Astrocyte (in vitro differentiated cells and primary cell): ENCODE results near the gene WNT7A. TPM values are rescaled to one million over a fixed set of nuclear protein-coding genes. Genes with fewer than 3 reads are reported as not detected.

Source experiments
- DNase-seq: peaks from one replicate; pipeline ENCODE4 v3.0.0-alpha.2; 2010; ENCODE audit warnings: low read depth
- FAIRE-seq: peaks from 2 replicates; lab custom pipeline; 2011; peaks lifted over from hg19 to GRCh38; lab: Jason Lieb, UNC
- H2AFZ ChIP-seq: 2 replicates; pipeline ENCODE4 v1.6.0; 2012; ENCODE audit warnings: low read depth, low read length, inconsistent platforms
- H3K27ac ChIP-seq: 2 replicates; pipeline ENCODE4 v1.5.1; 2011; ENCODE audit warnings: low read depth, low read length, inconsistent platforms
- H3K27me3 ChIP-seq: 2 replicates; pipeline ENCODE4 v1.6.0; 2011; ENCODE audit warnings: low read length, inconsistent platforms; ENCODE audit not compliant: insufficient read depth
- H3K36me3 ChIP-seq: 2 replicates; pipeline ENCODE4 v1.5.1; 2011; ENCODE audit warnings: low read length, inconsistent platforms; ENCODE audit not compliant: insufficient read depth
- H3K4me1 ChIP-seq: 2 replicates; pipeline ENCODE4 v1.5.1; 2011; ENCODE audit warnings: low read length, inconsistent platforms; ENCODE audit not compliant: insufficient read depth
- H3K4me2 ChIP-seq: 2 replicates; pipeline ENCODE4 v1.6.0; 2012; ENCODE audit warnings: low read length, inconsistent platforms
- H3K4me3 ChIP-seq: 2 replicates; pipeline ENCODE4 v1.5.1; 2011; ENCODE audit warnings: low read depth, mild to moderate bottlenecking, low read length, inconsistent platforms; ENCODE audit not compliant: insufficient read depth
- H3K79me2 ChIP-seq: 2 replicates; pipeline ENCODE4 v1.6.0; 2012; ENCODE audit warnings: mild to moderate bottlenecking, low read length, inconsistent platforms; ENCODE audit not compliant: insufficient read depth
- H3K9ac ChIP-seq: 2 replicates; pipeline ENCODE4 v1.6.0; 2012; ENCODE audit warnings: mild to moderate bottlenecking, low read length, inconsistent platforms
- H3K9me3 ChIP-seq: 2 replicates; pipeline ENCODE4 v1.5.1; 2012; ENCODE audit warnings: low read depth, mild to moderate bottlenecking, low read length, inconsistent platforms; ENCODE audit not compliant: insufficient read depth
- H4K20me1 ChIP-seq: 2 replicates; pipeline ENCODE4 v1.6.0; 2012; ENCODE audit warnings: low read length, inconsistent platforms; ENCODE audit not compliant: insufficient read depth
- H3K27ac Mint-ChIP-seq: one replicate; pipeline ENCODE4 v1.8.0; 2021; ENCODE audit warnings: mild to moderate bottlenecking, mixed read lengths; ENCODE audit not compliant: unreplicated experiment
- H3K27me3 Mint-ChIP-seq: one replicate; pipeline ENCODE4 v1.8.0; 2021; ENCODE audit warnings: low read depth, mixed read lengths; ENCODE audit not compliant: unreplicated experiment
- H3K36me3 Mint-ChIP-seq: one replicate; pipeline ENCODE4 v1.8.0; 2021; ENCODE audit warnings: low read depth, mixed read lengths; ENCODE audit not compliant: unreplicated experiment
- H3K4me1 Mint-ChIP-seq: one replicate; pipeline ENCODE4 v1.8.0; 2021; ENCODE audit warnings: low read depth, mixed read lengths; ENCODE audit not compliant: unreplicated experiment
- H3K4me3 Mint-ChIP-seq: one replicate; pipeline ENCODE4 v1.8.0; 2021; ENCODE audit warnings: mild to moderate bottlenecking, moderate library complexity, mixed read lengths; ENCODE audit not compliant: unreplicated experiment
- H3K9me3 Mint-ChIP-seq: one replicate; pipeline ENCODE4 v1.8.0; 2021; ENCODE audit warnings: mild to moderate bottlenecking, mixed read lengths; ENCODE audit not compliant: unreplicated experiment
- CTCF ChIP-seq: IDR thresholded peaks from 2 replicates; pipeline ENCODE4 v1.5.1; 2011; ENCODE audit warnings: low read depth, mild to moderate bottlenecking, inconsistent platforms, low read length, moderate library complexity; ENCODE audit not compliant: insufficient read depth
- EZH2 ChIP-seq: IDR thresholded peaks from 2 replicates; pipeline ENCODE4 v1.6.1; 2012; ENCODE audit warnings: mild to moderate bottlenecking, low read length, inconsistent platforms; ENCODE audit not compliant: insufficient read depth
- total RNA-seq: library from RNA; stranded (reverse); gene quantifications from 2 replicates; pipeline ENCODE4 v1.2.1, GENCODE V29; 2021

WNT7A gene
- total RNA-seq, 1 donor from 2014 or later: 1.7 TPM

GRCh38 chr3:13833506-13834257, 46.2 kb downstream of the WNT7A start:
- Histone ChIP-seq H3K27me3 (peaks cover 3% of the 10 kb centered on the region), H3K27ac (no peak overlapping the region), H3K4me3 (no peak overlapping the region), H4K20me1 (no peaks in the 10 kb centered on the region), H3K79me2 (no peaks in the 10 kb centered on the region), H3K4me2 (no peak overlapping the region), H3K4me1 (no peaks in the 10 kb centered on the region), H3K9ac (no peak overlapping the region), H3K36me3 (no peaks in the 10 kb centered on the region), H3K9me3 (no peaks in the 10 kb centered on the region), H2AFZ (no peak overlapping the region)
- Mint-ChIP-seq H3K27ac (no peak overlapping the region), H3K4me3 (no peak overlapping the region), H3K9me3 (no peaks in the 10 kb centered on the region), H3K27me3 (peaks cover 45% of the 10 kb centered on the region), H3K4me1 (peaks cover 1% of the 10 kb centered on the region), H3K36me3 (no peaks in the 10 kb centered on the region)
- TF ChIP-seq CTCF: no peak
- TF ChIP-seq EZH2: no peak
- DNase-seq (no peak), FAIRE-seq (no peak)

- Histone ChIP-seq H3K9me3 (no peaks in the 10 kb centered on the region), H3K4me3 (no peak overlapping the region), H3K27me3 (peaks cover 3% of the 10 kb centered on the region), H3K36me3 (no peaks in the 10 kb centered on the region), H4K20me1 (no peaks in the 10 kb centered on the region), H3K4me2 (no peak overlapping the region), H3K4me1 (no peaks in the 10 kb centered on the region), H3K9ac (no peak overlapping the region), H3K27ac (no peak overlapping the region), H2AFZ (no peak overlapping the region), H3K79me2 (no peaks in the 10 kb centered on the region)
- FAIRE-seq: no peak
- Mint-ChIP-seq H3K4me3 (no peak overlapping the region), H3K9me3 (no peaks in the 10 kb centered on the region), H3K4me1 (peaks cover 1% of the 10 kb centered on the region), H3K36me3 (no peaks in the 10 kb centered on the region), H3K27ac (no peak overlapping the region), H3K27me3 (peaks cover 52% of the 10 kb centered on the region)
- DNase-seq: no peak
- TF ChIP-seq EZH2: no peak
- no peak for TF ChIP-seq CTCF
Observed at GRCh38 chr3:13832130-13832529, 47.7 kb downstream of the WNT7A start.

GRCh38 chr3:13831386-13831996, 48.4 kb downstream of the WNT7A start:
- no peaks in the 10 kb centered on the region for H3K9me3 ChIP-seq
- no peak overlapping the region for H3K9ac ChIP-seq
- Mint-ChIP-seq H3K4me3 (no peak overlapping the region), H3K27me3 (peaks cover 53% of the 10 kb centered on the region), H3K36me3 (no peaks in the 10 kb centered on the region), H3K4me1 (peaks cover 1% of the 10 kb centered on the region), H3K27ac (no peak overlapping the region), H3K9me3 (no peaks in the 10 kb centered on the region)
- H3K27me3 ChIP-seq: peaks cover 3% of the 10 kb centered on the region
- TF ChIP-seq CTCF (no peak), EZH2 (no peak)
- H3K79me2 ChIP-seq: no peaks in the 10 kb centered on the region
- DNase-seq (no peak), FAIRE-seq (no peak)
- H4K20me1 ChIP-seq: no peaks in the 10 kb centered on the region
- no peak overlapping the region for H3K4me2 ChIP-seq
- no peaks in the 10 kb centered on the region for H3K4me1 ChIP-seq
- no peak overlapping the region for H3K27ac ChIP-seq
- H3K36me3 ChIP-seq: no peaks in the 10 kb centered on the region
- H2AFZ ChIP-seq: no peak overlapping the region
- H3K4me3 ChIP-seq: no peak overlapping the region
